PC-3 (cell line): ENCODE results near the gene CRLF2.

Experiments used
- CTCF ChIP-seq: fragments of 300-600 bp; sonication (generic); conservative IDR thresholded peaks from 2 replicates; pipeline ENCODE4 v1.5.1; 2017; ENCODE audit warnings: antibody characterized with exemption, low read depth, mild to moderate bottlenecking, low read length
- EZH2phosphoT487 ChIP-seq: fragments of 300-600 bp; sonication (generic); IDR thresholded peaks from 2 replicates; pipeline ENCODE4 v1.6.1; 2018; ENCODE audit warnings: mild to moderate bottlenecking, antibody characterized with exemption, low read length, borderline replicate concordance

GRCh38 chrX:1182211-1182610 lies 30.2 kb downstream of the CRLF2 start:
- TF ChIP-seq CTCF = no peak
- TF ChIP-seq EZH2phosphoT487 = no peak
